Tibial nerve (tissue), 3 donors: ENCODE measurements around the gene TM2D1.

ENCODE experiments used
- CTCF ChIP-seq, 5 experiments: fragments of 200-600 bp in 3 of 5; fragments of 450-650 bp in 2 of 5; sonication (generic) in 3 of 5; IDR thresholded peaks; one replicate each; pipeline ENCODE4 v1.5.1; 2016 to 2019; ENCODE audit warnings: antibody characterized with exemption in 5 of 5, mild to moderate bottlenecking in 3 of 5, moderate library complexity in 2 of 5
- POLR2A ChIP-seq, 2 donors: fragments of 450-650 bp; IDR thresholded peaks; one replicate each; pipeline ENCODE4 v1.6.1; 2017; ENCODE audit warnings: antibody characterized with exemption in 2 of 2, mild to moderate bottlenecking in 2 of 2, moderate library complexity in 2 of 2

DNA sequence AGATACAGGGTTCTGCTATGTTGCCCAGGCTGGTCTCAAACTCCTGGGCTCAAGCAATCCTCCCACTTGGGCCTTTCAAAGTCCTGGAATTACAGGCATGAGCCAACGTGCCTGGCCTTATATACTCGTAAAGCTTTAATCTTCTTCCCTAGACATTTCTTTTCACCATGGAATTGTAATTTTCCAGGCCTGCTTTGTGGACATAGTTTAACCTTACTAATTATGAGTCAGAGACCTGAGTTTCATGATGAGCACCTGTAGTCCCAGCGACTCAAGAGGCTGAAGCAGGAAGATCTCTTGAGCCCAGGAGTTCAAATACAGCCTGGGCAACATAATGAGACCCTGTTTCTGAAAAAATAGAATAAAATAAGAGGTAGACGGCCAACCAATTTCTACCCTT is 29.6 kb upstream of the TM2D1 start:
- TF ChIP-seq CTCF (IDR thresholded peaks at IDR 0.05) = no peak
- TF ChIP-seq POLR2A (IDR thresholded peaks at IDR 0.05) = no peak
